HG03103 (cell line): ENCODE results near the gene CENPF.
"Not testable (repeated sequence)": the region's sequence is repeated elsewhere in the genome, so short reads cannot be mapped to it uniquely, and the experiment has no call there.

Experiments used
- ATAC-seq: cut with Tn5 transposase; IDR thresholded peaks from one replicate; pipeline ENCODE4 v1.9.1; 2021; ENCODE audit warnings: low read depth; ENCODE audit not compliant: unreplicated experiment

CENPF gene

GRCh38 chr1:214649607-214650006 is 46.6 kb downstream of the CENPF start:
- no peak for ATAC-seq

- ATAC-seq = no peak
Observed at GRCh38 chr1:214650664-214651063, 47.7 kb downstream of the CENPF start.

DNA sequence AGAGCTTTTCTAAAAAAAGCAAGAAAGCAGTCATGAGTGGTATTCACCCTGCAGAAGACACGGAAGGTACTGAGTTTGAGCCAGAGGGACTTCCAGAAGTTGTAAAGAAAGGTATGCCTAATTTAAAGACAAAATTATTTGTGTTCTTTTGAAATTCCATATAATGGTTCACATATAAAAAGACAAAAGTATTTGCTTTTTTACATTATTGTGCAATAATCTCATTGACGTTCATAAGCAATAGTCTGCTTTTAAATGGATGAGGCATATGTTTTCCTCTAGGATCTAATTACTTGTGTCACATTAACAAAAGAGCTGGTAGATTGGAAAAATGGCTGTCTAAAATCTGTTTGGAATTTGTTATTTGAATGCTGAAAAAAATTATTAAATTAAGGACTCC is 54.3 kb downstream of the CENPF start:
- ATAC-seq = no peak

GRCh38 chr1:214658175-214658574 is 55.2 kb downstream of the CENPF start:
- ATAC-seq = no peak

- no peak for ATAC-seq
Observed at GRCh38 chr1:214658785-214659184, 55.8 kb downstream of the CENPF start.

DNA sequence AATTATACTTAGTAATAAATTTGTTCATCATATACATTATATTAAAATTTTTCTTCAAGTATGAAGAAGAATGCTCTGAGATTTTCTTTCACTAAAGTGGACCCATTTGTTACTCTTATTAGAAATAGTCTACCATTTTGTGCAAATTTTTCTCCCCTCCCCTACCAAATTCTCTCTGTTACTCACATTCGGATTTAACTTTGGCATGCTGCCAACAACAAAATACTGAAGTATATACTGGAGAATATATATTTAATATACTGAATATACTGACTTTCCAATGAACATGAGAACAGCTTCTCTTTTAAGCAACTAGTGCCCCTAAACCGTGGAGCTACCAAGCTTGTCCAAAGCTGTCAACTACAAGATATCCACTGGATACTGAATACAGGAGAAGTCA is 57.2 kb downstream of the CENPF start:
- ATAC-seq = no peak

- ATAC-seq = no peak
Observed at GRCh38 chr1:214660900-214661299, 57.9 kb downstream of the CENPF start.

DNA sequence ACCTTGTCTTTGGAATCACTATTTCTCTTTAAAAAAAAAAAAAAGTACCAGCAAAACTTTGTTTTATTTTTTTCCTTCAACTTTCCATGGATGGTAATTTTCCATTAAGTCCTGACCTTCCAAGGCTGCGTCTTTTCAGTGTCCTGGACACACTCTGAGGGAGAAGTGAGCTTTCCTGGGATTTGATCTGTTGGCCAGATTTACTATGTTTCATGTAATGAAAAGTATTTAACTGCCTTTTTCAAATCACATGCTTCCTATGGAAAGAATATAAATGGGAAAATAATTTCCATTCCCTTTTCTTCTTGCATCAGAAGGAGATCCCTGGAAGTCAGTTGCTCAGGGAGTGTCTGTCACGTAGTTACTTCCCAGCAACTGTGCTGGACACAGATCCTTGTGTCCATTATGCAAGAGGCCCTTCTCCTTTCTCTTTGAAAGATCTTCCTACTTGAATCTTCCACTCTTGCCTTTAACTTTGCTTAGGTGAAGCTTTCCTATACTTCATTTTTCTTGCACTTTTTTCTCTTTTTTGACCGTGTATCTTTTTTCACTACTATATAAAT is 59.3 kb downstream of the CENPF start:
- ATAC-seq = no peak

- ATAC-seq = no peak
Observed at GRCh38 chr1:214664651-214665433, 61.8 kb downstream of the CENPF start.

DNA sequence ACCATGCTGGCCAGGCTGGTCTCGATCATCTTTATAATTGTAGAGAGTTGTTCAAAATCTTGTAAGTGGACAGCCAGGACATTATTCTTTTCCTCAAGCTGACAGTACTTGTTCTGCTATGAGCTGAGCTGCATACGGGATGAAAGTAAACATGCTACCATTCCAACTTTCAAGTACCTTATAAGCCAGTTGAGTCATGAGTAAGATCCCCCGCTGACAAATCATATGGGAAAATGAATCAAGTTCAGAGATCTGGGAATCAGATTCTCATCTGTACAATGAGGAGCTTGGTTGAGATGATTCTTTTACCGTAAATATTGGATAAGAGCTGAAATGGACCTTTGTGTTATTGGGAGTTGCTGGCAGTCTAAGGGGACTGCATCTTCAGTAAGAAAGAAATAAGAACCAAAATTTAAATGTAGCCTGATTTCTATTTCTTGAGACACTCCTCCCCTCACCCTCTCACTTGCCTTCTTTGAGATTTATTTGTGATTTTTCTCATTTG is 62.7 kb downstream of the CENPF start:
- ATAC-seq = no peak

GRCh38 chr1:214666674-214667073 is 63.7 kb downstream of the CENPF start:
- ATAC-seq = no peak

- ATAC-seq = no peak
Observed at GRCh38 chr1:214670098-214670497, 67.1 kb downstream of the CENPF start.

DNA sequence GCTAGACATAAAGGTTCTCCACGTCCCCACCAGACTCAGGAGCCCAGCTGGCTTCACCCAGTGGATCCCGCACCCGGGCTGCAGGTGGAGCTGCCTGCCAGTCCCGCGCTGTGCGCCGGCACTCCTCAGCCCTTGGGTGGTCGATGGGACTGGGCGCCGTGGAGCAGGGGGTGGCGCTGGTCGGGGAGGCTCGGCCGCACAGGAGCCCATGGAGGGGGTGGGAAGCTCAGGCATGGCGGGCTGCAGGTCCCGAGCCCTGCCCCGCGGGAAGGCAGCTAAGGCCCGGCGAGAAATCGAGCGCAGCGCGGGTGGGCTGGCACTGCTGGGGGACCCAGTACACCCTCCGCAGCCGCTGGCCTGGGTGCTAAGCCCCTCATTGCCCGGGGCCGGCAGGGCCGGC is 70.0 kb downstream of the CENPF start:
- not testable (repeated sequence) for ATAC-seq

- ATAC-seq = no peak
Observed at GRCh38 chr1:214673576-214673975, 70.6 kb downstream of the CENPF start.

DNA sequence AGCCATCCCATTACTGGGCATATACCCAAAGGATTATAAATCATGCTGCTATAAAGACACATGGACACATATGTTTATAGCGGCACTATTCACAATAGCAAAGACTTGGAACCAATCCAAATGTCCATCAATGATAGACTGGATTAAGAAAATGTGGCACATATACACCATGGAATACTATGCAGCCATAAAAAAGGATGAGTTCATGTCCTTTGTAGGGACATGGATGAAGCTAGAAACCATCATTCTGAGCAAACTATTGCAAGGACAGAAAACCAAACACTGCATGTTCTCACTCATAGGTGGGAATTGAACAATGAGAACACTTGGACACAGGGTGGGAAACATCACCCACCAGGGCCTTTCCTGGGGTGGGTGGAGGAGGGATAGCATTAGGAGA is 72.5 kb downstream of the CENPF start:
- ATAC-seq = not testable (repeated sequence)

DNA sequence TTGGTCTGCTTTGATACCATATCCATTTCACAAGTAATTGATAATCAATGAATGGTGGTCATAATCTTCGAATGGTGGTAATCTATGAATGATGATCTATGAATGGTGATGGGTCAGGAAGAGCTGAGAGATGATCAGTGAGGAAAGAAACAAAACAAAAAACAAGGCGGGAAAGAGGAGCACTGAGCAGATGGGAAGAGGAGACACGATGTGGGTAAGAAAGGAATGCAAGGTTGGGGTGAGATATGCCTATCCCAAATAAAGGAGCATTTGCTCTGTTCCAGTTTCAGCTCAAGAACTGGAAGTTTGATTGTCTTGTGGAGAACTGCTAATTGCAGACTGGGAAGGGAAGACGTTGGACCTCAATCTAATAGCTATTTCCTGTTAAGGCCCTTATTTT is 73.8 kb downstream of the CENPF start:
- ATAC-seq = no peak

- no peak for ATAC-seq
Observed at GRCh38 chr1:214677945-214678344, 75.0 kb downstream of the CENPF start.

- no peak for ATAC-seq
Observed at GRCh38 chr1:214678386-214678785, 75.4 kb downstream of the CENPF start.

DNA sequence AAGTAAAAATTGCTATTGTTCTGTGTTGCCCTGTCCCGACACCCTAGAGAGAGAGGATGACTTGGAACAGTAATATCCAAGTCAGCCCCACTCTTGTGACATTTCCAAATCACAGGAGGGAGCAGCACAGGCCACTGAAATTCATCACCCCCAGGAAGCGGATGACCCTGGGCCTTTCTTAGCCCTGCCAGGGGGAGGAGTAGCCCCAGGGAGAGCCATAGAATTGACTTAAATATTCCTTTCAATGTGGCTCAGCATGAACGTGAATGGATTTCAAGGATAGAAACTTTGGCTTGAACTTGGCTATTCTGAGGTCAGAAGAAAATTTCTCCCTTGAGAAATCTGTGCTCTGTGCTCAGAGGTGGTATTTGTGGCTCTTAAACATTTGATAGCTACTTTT is 80.6 kb downstream of the CENPF start:
- no peak for ATAC-seq

- ATAC-seq = no peak
Observed at GRCh38 chr1:214685906-214686305, 82.9 kb downstream of the CENPF start.

DNA sequence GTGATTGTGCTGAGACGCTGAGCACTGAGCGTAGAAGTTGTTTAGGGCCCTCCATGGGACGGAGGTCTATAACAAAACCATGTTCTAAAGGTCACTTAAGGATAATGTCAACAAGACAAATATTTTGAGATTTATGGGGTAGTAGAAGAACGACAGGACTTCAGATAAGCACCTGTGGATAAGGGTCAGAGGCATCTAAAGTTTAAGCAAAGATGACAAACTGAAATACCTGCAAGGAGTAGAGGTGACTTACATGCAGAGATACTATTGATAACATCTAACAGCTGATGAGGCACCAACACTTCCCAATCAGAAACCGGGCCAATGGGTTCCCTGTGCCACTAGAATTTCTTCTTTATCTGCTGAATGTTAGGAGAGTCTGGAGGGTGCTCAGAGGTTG is 83.5 kb downstream of the CENPF start:
- ATAC-seq = no peak

DNA sequence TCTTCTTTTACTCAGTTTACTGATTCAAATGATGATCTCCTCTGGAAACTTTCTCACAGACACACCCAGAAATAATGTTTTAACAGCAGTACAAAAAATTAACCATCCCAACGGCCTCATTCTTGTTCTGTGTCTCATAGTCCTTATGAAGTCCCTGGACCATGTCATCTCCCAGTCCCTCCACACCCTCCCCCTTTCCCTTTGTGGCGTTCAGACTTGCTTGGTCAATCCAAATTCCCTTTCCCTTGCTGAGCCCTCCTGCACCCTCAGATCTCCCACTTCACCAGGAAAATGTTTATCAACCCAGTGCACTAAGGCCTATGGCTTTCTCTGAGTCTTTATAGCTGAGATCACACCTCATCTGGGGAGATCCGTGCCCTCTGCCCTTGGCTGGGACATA is 85.9 kb downstream of the CENPF start:
- ATAC-seq = no peak
